BJ (cell line): Measurements from ENCODE around the gene NDRG2. TPM values are rescaled to one million over a fixed set of nuclear protein-coding genes. Genes with fewer than 3 reads are reported as not detected.
A peak's percentile ranks its signal among the peaks of the same experiment; 100 is the strongest.

ENCODE experiments used
- CTCF ChIA-PET: fragments of 350-600 bp; formaldehyde crosslinking; extraction: SDS; loops from one replicate; lab custom pipeline; 2021; ENCODE audit warnings: antibody characterized with exemption, inconsistent platforms; lab: Yijun Ruan, JAX
- POLR2A ChIA-PET: fragments of 300-600 bp; sonication (Branson Sonifier 250); formaldehyde crosslinking; extraction: SDS; loops from one replicate; lab custom pipeline; 2021; ENCODE audit warnings: antibody characterized with exemption; lab: Charles Lee
- DNase-seq: peaks from one replicate; pipeline ENCODE4 v3.0.0-alpha.2; 2011; ENCODE audit warnings: low read depth
- H3K27me3 ChIP-seq: 2 replicates; pipeline ENCODE4 v1.6.0; 2011; ENCODE audit warnings: low read length; ENCODE audit not compliant: control insufficient read depth, insufficient read depth
- H3K36me3 ChIP-seq: 2 replicates; pipeline ENCODE4 v1.5.1; 2011; ENCODE audit warnings: low read length; ENCODE audit not compliant: control insufficient read depth, insufficient read depth
- H3K4me3 ChIP-seq: 2 replicates; pipeline ENCODE4 v1.5.1; 2011; ENCODE audit warnings: low read depth, mild to moderate bottlenecking, control low read depth, low read length
- CTCF ChIP-seq: IDR thresholded peaks from 2 replicates; pipeline ENCODE4 v1.5.1; 2011; ENCODE audit warnings: low read depth, mild to moderate bottlenecking, control low read depth, inconsistent platforms, low read length, moderate library complexity; ENCODE audit not compliant: insufficient read depth
- polyA minus RNA-seq: library from RNA; depleted of rRNA, polyadenylated mRNA; stranded (reverse); fragments of >200 nt; gene quantifications from 2 replicates; pipeline ENCODE4 v1.2.3, GENCODE V29; 2011; rRNA and poly(A)+ RNA removed
- polyA plus RNA-seq: library from polyadenylated mRNA; depleted of rRNA; stranded (reverse); fragments of >200 nt; gene quantifications from 2 replicates; pipeline ENCODE4 v1.2.3, GENCODE V29; 2011; rRNA removed

NDRG2 gene
- polyA plus RNA-seq, result 0.83 and 1.1 TPM in 2 replicates
- 0.43 and 0.46 TPM in 2 replicates for polyA minus RNA-seq

GRCh38 chr14:21024585-21025370 lies at the start of gene NDRG2:
Gene NDRG2, minus strand, starts transcription at chr14:21025061. Its CDS starts 1,746 bp downstream, at chr14:21023315.
- no peak for DNase-seq
- no peak for TF ChIP-seq CTCF
- peaks cover 42% of the 10 kb centered on the region for H3K27me3 ChIP-seq
- H3K4me3 ChIP-seq, result peak within 1 kb of the TSS; percentile 36
- H3K36me3 ChIP-seq, result no peaks in the 10 kb centered on the region
- CTCF ChIA-PET, result interaction anchor here (2.6 to 15.6 kb wide), 3 partner anchors 10 to 82 kb away, joined by 14 to 233 read pairs (median 16); partner anchors contain the start of gene TMEM253
- POLR2A ChIA-PET, result no interaction called here

GRCh38 chr14:21073921-21074320 lies 49.1 kb upstream of the NDRG2 start:
- H3K36me3 ChIP-seq, result peaks cover 41% of the 10 kb centered on the region
- CTCF ChIA-PET, result interaction anchor here (0.8 to 6.3 kb wide), 5 partner anchors 10 to 59 kb away, joined by 4 to 117 read pairs (median 55); partner anchors contain the start of gene TMEM253
- H3K27me3 ChIP-seq, result no peaks in the 10 kb centered on the region
- H3K4me3 ChIP-seq, result no peak overlapping the region
- TF ChIP-seq CTCF, result no peak
- POLR2A ChIA-PET, result interaction anchor here (0.7 kb wide), 1 partner anchor 74 kb away, joined by 3 read pairs; no protein-coding TSS in a partner anchor
- no peak for DNase-seq

GRCh38 chr14:21072781-21073339 lies 48.0 kb upstream of the NDRG2 start:
- Histone ChIP-seq H3K27me3 (no peaks in the 10 kb centered on the region), H3K36me3 (peaks cover 34% of the 10 kb centered on the region), H3K4me3 (no peak overlapping the region)
- no peak for DNase-seq
- ChIA-PET POLR2A (no interaction called here), CTCF (interaction anchor here (1.9 to 6.3 kb wide), 6 partner anchors 11 to 61 kb away, joined by 6 to 117 read pairs (median 45); partner anchors contain the start of gene TMEM253)
- no peak for TF ChIP-seq CTCF

GRCh38 chr14:21072031-21072473 lies 47.2 kb upstream of the NDRG2 start:
- ChIA-PET POLR2A (interaction anchor here (0.6 kb wide), 3 partner anchors 21 to 31 kb away, joined by 4 to 19 read pairs (median 8); no protein-coding TSS in a partner anchor), CTCF (interaction anchor here (0.9 to 6.3 kb wide), 10 partner anchors 11 to 101 kb away, joined by 3 to 117 read pairs (median 14); partner anchors contain the start of genes TMEM253 and ZNF219)
- H3K27me3 ChIP-seq, result no peaks in the 10 kb centered on the region
- TF ChIP-seq CTCF, result peak; percentile 24; the same call in 1 of the 2 replicates
- no peak for DNase-seq
- H3K36me3 ChIP-seq, result peaks cover 32% of the 10 kb centered on the region
- peak overlapping the region; percentile 79 for H3K4me3 ChIP-seq
